Tibial nerve (tissue), 3 donors: ENCODE measurements around the gene ZBED1.

Experiments used
- CTCF ChIP-seq, 5 experiments: fragments of 200-600 bp in 3 of 5; fragments of 450-650 bp in 2 of 5; sonication (generic) in 3 of 5; IDR thresholded peaks; one replicate each; pipeline ENCODE4 v1.5.1; 2016 to 2019; ENCODE audit warnings: antibody characterized with exemption in 5 of 5, mild to moderate bottlenecking in 3 of 5, moderate library complexity in 2 of 5
- POLR2A ChIP-seq, 2 donors: fragments of 450-650 bp; IDR thresholded peaks; one replicate each; pipeline ENCODE4 v1.6.1; 2017; ENCODE audit warnings: antibody characterized with exemption in 2 of 2, mild to moderate bottlenecking in 2 of 2, moderate library complexity in 2 of 2

- TF ChIP-seq CTCF (IDR thresholded peaks at IDR 0.05) (no peak), POLR2A (IDR thresholded peaks at IDR 0.05) (no peak)
These were observed 13.4 kb upstream of the ZBED1 start for GRCh38 chrX:2514131-2514530.
